ENCODE measurements around the gene XYLT1. TPM values are rescaled to one million over a fixed set of nuclear protein-coding genes. Genes with fewer than 3 reads are reported as not detected.
A peak's percentile ranks its signal among the peaks of the same experiment; 100 is the strongest.

Gene XYLT1
- polyA plus RNA-seq, 1 donor from 2014 or later, result 3.3 TPM

GRCh38 chr16:17476414-17477259, 5.9 kb upstream of the XYLT1 start:
- Histone ChIP-seq H3K27me3 (ENCODE audit: insufficient read depth, low read depth, low read length) (no peaks in the 10 kb centered on the region), H4K20me1 (ENCODE audit: insufficient read depth) (no peaks in the 10 kb centered on the region), H3K4me2 (ENCODE audit: low read length) (no peak overlapping the region), H3K36me3 (ENCODE audit: insufficient read depth, low read length) (no peaks in the 10 kb centered on the region), H3F3A (ENCODE audit: insufficient read depth, low read length, poor library complexity, severe bottlenecking) (no peaks in the 10 kb centered on the region), H3K9me3 (ENCODE audit: low read length) (no peaks in the 10 kb centered on the region), H3K79me2 (replicated peaks; ENCODE audit: insufficient read depth, low read length) (no peaks in the 10 kb centered on the region), H3K4me3 (ENCODE audit: low read length) (no peak overlapping the region), H3K9me2 (ENCODE audit: insufficient read depth, low read length) (no peaks in the 10 kb centered on the region), H3K9ac (ENCODE audit: low read length) (no peak overlapping the region), H2AFZ (ENCODE audit: low read depth, low read length) (no peak overlapping the region), H3K27ac (ENCODE audit: low read length) (no peak overlapping the region)
- TF ChIP-seq SMC3 (conservative IDR thresholded peaks at IDR 0.05; ENCODE audit: poor library complexity) (peak; percentile 98), CTCF (IDR thresholded peaks at IDR 0.05; ENCODE audit: poor library complexity, severe bottlenecking) (peak; percentile 91), RAD21 (conservative IDR thresholded peaks at IDR 0.05) (peak; percentile 93), EP300 (conservative IDR thresholded peaks at IDR 0.05; ENCODE audit: poor library complexity, severe bottlenecking) (no peak), TAF1 (IDR thresholded peaks at IDR 0.05; ENCODE audit: low read depth) (no peak)

GRCh38 chr16:17475104-17475503, 4.3 kb upstream of the XYLT1 start:
- no peaks in the 10 kb centered on the region for H3K9me3 ChIP-seq (ENCODE audit: low read length)
- no peaks in the 10 kb centered on the region for H3K27me3 ChIP-seq (ENCODE audit: insufficient read depth, low read depth, low read length)
- H3K9ac ChIP-seq (ENCODE audit: low read length), result no peak overlapping the region
- H3F3A ChIP-seq (ENCODE audit: insufficient read depth, low read length, poor library complexity, severe bottlenecking), result no peaks in the 10 kb centered on the region
- TF ChIP-seq RAD21 (conservative IDR thresholded peaks at IDR 0.05) (no peak), SMC3 (conservative IDR thresholded peaks at IDR 0.05; ENCODE audit: poor library complexity) (no peak), EP300 (conservative IDR thresholded peaks at IDR 0.05; ENCODE audit: poor library complexity, severe bottlenecking) (no peak), REST (IDR thresholded peaks at IDR 0.05; ENCODE audit: borderline replicate concordance) (no peak), CTCF (IDR thresholded peaks at IDR 0.05; ENCODE audit: poor library complexity, severe bottlenecking) (no peak), EZH2 (IDR thresholded peaks at IDR 0.05; ENCODE audit: borderline replicate concordance, insufficient read depth, low read length, poor library complexity, severe bottlenecking) (no peak), TAF1 (IDR thresholded peaks at IDR 0.05; ENCODE audit: low read depth) (no peak), POLR2AphosphoS5 (IDR thresholded peaks at IDR 0.05) (no peak), MXI1 (conservative IDR thresholded peaks at IDR 0.05; ENCODE audit: poor library complexity, severe bottlenecking) (no peak)
- no peaks in the 10 kb centered on the region for H4K20me1 ChIP-seq (ENCODE audit: insufficient read depth)
- H3K27ac ChIP-seq (ENCODE audit: low read length), result no peak overlapping the region
- no peak overlapping the region for H3K4me2 ChIP-seq (ENCODE audit: low read length)
- no peaks in the 10 kb centered on the region for H3K79me2 ChIP-seq (replicated peaks; ENCODE audit: insufficient read depth, low read length)
- no peaks in the 10 kb centered on the region for H3K36me3 ChIP-seq (ENCODE audit: insufficient read depth, low read length)
- H3K9me2 ChIP-seq (ENCODE audit: insufficient read depth, low read length), result no peaks in the 10 kb centered on the region
- no peak overlapping the region for H3K4me3 ChIP-seq (ENCODE audit: low read length)
- H2AFZ ChIP-seq (ENCODE audit: low read depth, low read length), result no peak overlapping the region
